Suprapubic skin (tissue), 4 donors: ENCODE measurements around the gene SST. TPM values are rescaled to one million over a fixed set of nuclear protein-coding genes. Genes with fewer than 3 reads are reported as not detected.
"Not testable (repeated sequence)": the region's sequence is repeated elsewhere in the genome, so short reads cannot be mapped to it uniquely, and the experiment has no call there.

ENCODE experiments used
- DNase-seq, 2 donors: peaks; one replicate each; pipeline ENCODE4 v3.0.0-alpha.2; 2019; ENCODE audit warnings: low spot score in 2 of 2
- H3K27ac ChIP-seq: fragments of 200-600 bp; sonication (generic); one replicate; pipeline ENCODE4 v1.5.1; 2019
- H3K27me3 ChIP-seq: fragments of 200-600 bp; sonication (generic); one replicate; pipeline ENCODE4 v1.5.1; 2019
- H3K36me3 ChIP-seq: fragments of 200-600 bp; sonication (generic); one replicate; pipeline ENCODE4 v1.5.1; 2019
- H3K4me1 ChIP-seq: fragments of 200-600 bp; sonication (generic); one replicate; pipeline ENCODE4 v1.5.1; 2019
- H3K4me3 ChIP-seq: fragments of 200-600 bp; sonication (generic); one replicate; pipeline ENCODE4 v1.5.1; 2019; ENCODE audit warnings: mild to moderate bottlenecking
- H3K9me3 ChIP-seq: fragments of 200-600 bp; sonication (generic); one replicate; pipeline ENCODE4 v1.5.1; 2019
- CTCF ChIP-seq, 2 donors: fragments of 200-600 bp in 1 of 2; fragments of 450-650 bp in 1 of 2; sonication (generic) in 1 of 2; IDR thresholded peaks; one replicate each; pipeline ENCODE4 v1.5.1; 2016 to 2019; ENCODE audit warnings: antibody characterized with exemption in 2 of 2, mild to moderate bottlenecking in 1 of 2, moderate library complexity in 1 of 2
- EP300 ChIP-seq: sonication (generic); formaldehyde crosslinking; IDR thresholded peaks from one replicate; pipeline ENCODE4 v1.6.1; 2017; ENCODE audit warnings: antibody characterized with exemption
- POLR2A ChIP-seq, 2 donors: fragments of 450-650 bp; IDR thresholded peaks; one replicate each; pipeline ENCODE4 v1.6.1; 2017; ENCODE audit warnings: antibody characterized with exemption in 2 of 2, mild to moderate bottlenecking in 2 of 2, moderate library complexity in 2 of 2
- POLR2AphosphoS5 ChIP-seq, 3 donors: sonication (generic); formaldehyde crosslinking; IDR thresholded peaks; one replicate each; pipeline ENCODE4 v1.6.1; 2017; ENCODE audit warnings: antibody characterized with exemption in 3 of 3
- WGBS: methylation state at CpG from one replicate; pipeline ENCODE4 v1.1.5; 2018; 5-methylcytosine and 5-hydroxymethylcytosine counted together
- total RNA-seq, 4 donors: library from RNA; depleted of rRNA; stranded (reverse); fragments of >200 nt; gene quantifications; one replicate each; pipeline ENCODE4 v1.1.0, GENCODE V29; 2016

The SST gene
- total RNA-seq, 4 donors from 2014 or later: 4.8 TPM; not detected in 3

- no peak for DNase-seq
- H3K4me1 ChIP-seq: no peaks in the 10 kb centered on the region
- no peaks in the 10 kb centered on the region for H3K36me3 ChIP-seq
- WGBS: 75% methylated on average over 5 of the region's 5 CpGs
- H3K27me3 ChIP-seq: peaks cover 6% of the 10 kb centered on the region
- H3K4me3 ChIP-seq: no peak overlapping the region
- no peak for TF ChIP-seq CTCF (IDR thresholded peaks at IDR 0.05)
- TF ChIP-seq EP300: no peak
- no peak for TF ChIP-seq POLR2A (IDR thresholded peaks at IDR 0.05)
- no peak for TF ChIP-seq POLR2AphosphoS5 (IDR thresholded peaks at IDR 0.05)
- H3K9me3 ChIP-seq: no peaks in the 10 kb centered on the region
- no peak overlapping the region for H3K27ac ChIP-seq
These were observed 7.3 kb downstream of the SST start for GRCh38 chr3:187662848-187663409.

- no peak for TF ChIP-seq POLR2A (IDR thresholded peaks at IDR 0.05)
- no peak for TF ChIP-seq POLR2AphosphoS5 (IDR thresholded peaks at IDR 0.05)
- TF ChIP-seq EP300: no peak
- TF ChIP-seq CTCF (IDR thresholded peaks at IDR 0.05): no peak
- H3K27me3 ChIP-seq: peaks cover 4% of the 10 kb centered on the region
- H3K36me3 ChIP-seq: no peaks in the 10 kb centered on the region
- H3K27ac ChIP-seq: no peak overlapping the region
- H3K4me1 ChIP-seq: no peaks in the 10 kb centered on the region
- H3K9me3 ChIP-seq: no peaks in the 10 kb centered on the region
- no peak for DNase-seq
- no peak overlapping the region for H3K4me3 ChIP-seq
These were observed 8.9 kb downstream of the SST start for GRCh38 chr3:187661267-187661666.

GRCh38 chr3:187651282-187651681, 18.9 kb downstream of the SST start:
- no peaks in the 10 kb centered on the region for H3K4me1 ChIP-seq

GRCh38 chr3:187648177-187648576, 22.0 kb downstream of the SST start:
- Histone ChIP-seq H3K9me3 (no peaks in the 10 kb centered on the region), H3K4me3 (no peak overlapping the region), H3K27ac (no peak overlapping the region), H3K36me3 (no peaks in the 10 kb centered on the region), H3K27me3 (peaks cover 9% of the 10 kb centered on the region), H3K4me1 (no peaks in the 10 kb centered on the region)
- TF ChIP-seq CTCF (IDR thresholded peaks at IDR 0.05): no peak
- no peak for TF ChIP-seq POLR2AphosphoS5 (IDR thresholded peaks at IDR 0.05)
- TF ChIP-seq POLR2A (IDR thresholded peaks at IDR 0.05): no peak
- no peak for TF ChIP-seq EP300
- 60% methylated on average over 2 of the region's 2 CpGs for WGBS
- DNase-seq: no peak

More at GRCh38 chr3:187651282-187651681, 18.9 kb downstream of the SST start:
- no peak overlapping the region for H3K4me3 ChIP-seq
- no peak overlapping the region for H3K27ac ChIP-seq
- H3K27me3 ChIP-seq: peaks cover 9% of the 10 kb centered on the region
- H3K36me3 ChIP-seq: no peaks in the 10 kb centered on the region
- WGBS: 59% methylated on average over 2 of the region's 2 CpGs
- no peak for DNase-seq
- no peaks in the 10 kb centered on the region for H3K9me3 ChIP-seq
- TF ChIP-seq CTCF (IDR thresholded peaks at IDR 0.05) (no peak), POLR2A (IDR thresholded peaks at IDR 0.05) (no peak), POLR2AphosphoS5 (IDR thresholded peaks at IDR 0.05) (no peak), EP300 (no peak)

- WGBS: 88% methylated on average over 5 of the region's 5 CpGs
These were observed 23.1 kb downstream of the SST start for GRCh38 chr3:187646906-187647660.

GRCh38 chr3:187645379-187645778, 24.8 kb downstream of the SST start:
- not testable (repeated sequence) for H3K4me1 ChIP-seq, H3K27ac ChIP-seq, DNase-seq, H3K36me3 ChIP-seq, H3K4me3 ChIP-seq, H3K27me3 ChIP-seq, H3K9me3 ChIP-seq
- 91% methylated on average over 1 of the region's 1 CpG for WGBS

More at GRCh38 chr3:187646906-187647660, 23.1 kb downstream of the SST start:
- no peak overlapping the region for H3K4me3 ChIP-seq
- H3K4me1 ChIP-seq: no peaks in the 10 kb centered on the region
- peaks cover 5% of the 10 kb centered on the region for H3K27me3 ChIP-seq
- H3K9me3 ChIP-seq: no peaks in the 10 kb centered on the region
- no peaks in the 10 kb centered on the region for H3K36me3 ChIP-seq
- DNase-seq: no peak
- no peak for TF ChIP-seq CTCF (IDR thresholded peaks at IDR 0.05)
- no peak for TF ChIP-seq POLR2A (IDR thresholded peaks at IDR 0.05)
- no peak for TF ChIP-seq POLR2AphosphoS5 (IDR thresholded peaks at IDR 0.05)
- no peak for TF ChIP-seq EP300
- H3K27ac ChIP-seq: no peak overlapping the region
